ENCODE data around the gene SCN8A.
"Not testable (repeated sequence)": the region's sequence is repeated elsewhere in the genome, so short reads cannot be mapped to it uniquely, and the experiment has no call there.

SCN8A gene

DNA sequence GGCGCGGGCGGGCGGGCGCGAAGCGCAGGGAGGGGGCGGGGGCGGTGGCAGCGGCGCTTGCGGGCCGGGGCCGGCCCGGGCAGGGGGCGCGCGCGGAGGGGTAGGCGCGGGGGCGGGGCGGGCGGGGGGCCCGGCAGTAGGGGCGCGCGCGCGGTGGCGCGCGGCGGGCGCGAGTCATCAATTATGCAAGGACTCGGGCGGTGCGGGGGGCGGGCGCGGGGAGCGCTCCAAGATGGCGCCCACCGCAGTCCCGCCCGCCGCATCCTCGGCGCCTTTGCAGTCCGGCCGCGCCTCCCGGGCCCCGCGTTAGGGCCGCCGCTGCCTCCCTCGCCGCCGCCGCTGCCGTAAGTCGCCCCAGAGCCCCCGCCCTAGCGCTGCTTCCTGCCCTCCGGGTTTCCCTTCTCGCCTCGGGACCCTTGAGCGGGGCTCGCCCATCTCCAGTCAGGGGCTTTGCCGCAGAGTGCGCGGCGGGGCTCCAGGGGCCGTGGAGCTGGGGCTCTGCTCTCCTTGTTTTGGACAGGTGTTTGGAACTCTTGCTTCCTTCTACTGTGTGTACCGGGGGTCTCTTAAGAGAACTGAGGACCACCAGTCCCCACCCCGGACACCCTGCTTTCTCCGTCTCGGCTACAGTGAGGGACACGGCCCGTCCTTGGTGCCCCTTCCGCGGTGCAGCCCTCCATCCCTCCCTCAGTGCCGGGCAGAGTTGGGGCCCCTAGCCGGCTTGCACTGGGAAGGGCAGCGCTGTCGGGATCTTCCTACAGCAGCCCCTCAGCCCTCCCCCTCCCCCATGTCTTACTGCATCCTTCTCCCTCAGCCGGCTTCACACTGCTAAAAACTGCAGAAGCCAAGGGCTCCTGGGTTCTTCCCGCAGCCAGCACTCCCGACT lies at the start of gene SCN8A:
TSS of gene SCN8A (plus strand) at position 218 of the 886 bp plus-strand sequence. CDS start 71,585 bp downstream, outside the sequence.
- peak in 1 of 3 experiments; percentile 54 for DNase-seq (ENCODE audit: low read depth in 3 of 3)

DNA sequence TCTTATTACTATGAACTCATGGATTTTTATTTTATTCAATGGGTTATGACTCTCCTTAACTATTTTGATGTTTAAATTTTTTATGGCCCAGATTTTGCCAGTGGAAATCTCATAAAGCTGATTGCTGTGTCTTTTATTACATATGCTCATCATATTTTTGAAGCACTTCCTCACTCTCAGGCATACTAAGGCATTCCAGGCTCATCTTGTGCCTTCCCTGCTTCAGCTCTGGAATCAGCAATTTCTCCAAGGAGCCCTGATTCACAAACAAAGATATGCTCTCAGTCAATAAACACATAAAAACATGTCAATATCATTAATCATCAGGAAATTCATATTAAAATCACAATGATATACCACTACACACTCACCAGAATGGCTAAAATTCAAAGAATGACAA lies 44.9 kb upstream of the SCN8A start:
- no peak for DNase-seq (ENCODE audit: low read depth in 3 of 3)

DNA sequence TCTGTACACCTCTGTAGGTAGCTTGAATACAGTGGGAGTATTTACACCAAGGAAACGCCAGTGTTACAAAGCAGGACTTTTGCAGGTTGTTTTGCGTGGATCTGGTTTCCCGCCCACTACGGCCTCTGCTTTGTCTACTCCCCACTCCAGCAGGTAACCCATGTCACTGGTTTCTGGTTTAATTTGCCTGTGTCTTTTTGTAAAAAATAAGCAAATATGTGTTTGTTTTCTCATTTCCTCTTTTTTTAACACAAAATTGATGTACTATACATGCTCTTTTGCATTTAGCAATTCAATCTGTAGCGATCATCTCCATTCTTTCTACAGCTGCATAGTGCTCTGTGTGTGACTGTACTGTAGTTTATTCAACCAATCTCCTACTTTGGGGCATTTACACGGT lies 43.4 kb upstream of the SCN8A start:
- no peak for DNase-seq (ENCODE audit: low read depth in 3 of 3)

DNA sequence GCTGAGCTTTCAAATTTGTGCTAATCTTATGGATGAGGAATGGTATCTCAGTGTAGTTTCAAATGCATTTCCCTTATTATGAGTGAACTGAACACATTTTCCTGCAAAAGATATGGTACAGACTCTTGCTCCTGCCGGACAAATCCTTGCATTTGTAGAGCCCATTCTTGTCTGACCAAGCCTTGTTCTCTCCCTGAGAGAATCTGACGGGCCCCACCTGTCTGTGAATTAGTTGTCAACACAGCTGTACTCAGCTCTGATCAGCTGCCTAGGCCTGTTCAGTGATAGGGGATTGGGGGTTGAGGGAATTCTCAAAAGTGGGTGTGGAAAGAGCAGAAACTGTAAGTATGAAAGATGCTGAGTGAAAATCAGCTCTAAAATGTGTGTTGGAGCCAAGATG lies 42.8 kb upstream of the SCN8A start:
- no peak for DNase-seq (ENCODE audit: low read depth in 3 of 3)

DNA sequence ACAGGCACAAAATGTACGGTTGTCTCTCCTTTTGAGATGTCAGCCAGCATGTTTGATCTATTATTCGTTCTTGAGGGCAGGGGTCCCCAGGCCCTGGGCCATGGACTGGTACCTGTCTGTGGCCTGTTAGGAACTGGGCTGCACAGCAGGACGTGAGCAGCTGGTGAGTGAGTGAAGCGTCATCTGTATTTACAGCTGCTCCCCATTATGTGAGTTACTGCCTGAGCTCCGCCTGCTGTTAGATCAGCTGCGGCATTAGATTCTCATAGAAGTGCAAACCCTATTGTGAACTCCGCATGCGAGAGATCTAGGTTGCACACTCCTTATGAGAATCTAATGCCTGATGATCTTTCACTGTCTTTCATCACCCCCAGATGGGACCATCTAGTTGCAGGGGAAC lies 41.4 kb upstream of the SCN8A start:
- DNase-seq (ENCODE audit: low read depth in 3 of 3): no peak

DNA sequence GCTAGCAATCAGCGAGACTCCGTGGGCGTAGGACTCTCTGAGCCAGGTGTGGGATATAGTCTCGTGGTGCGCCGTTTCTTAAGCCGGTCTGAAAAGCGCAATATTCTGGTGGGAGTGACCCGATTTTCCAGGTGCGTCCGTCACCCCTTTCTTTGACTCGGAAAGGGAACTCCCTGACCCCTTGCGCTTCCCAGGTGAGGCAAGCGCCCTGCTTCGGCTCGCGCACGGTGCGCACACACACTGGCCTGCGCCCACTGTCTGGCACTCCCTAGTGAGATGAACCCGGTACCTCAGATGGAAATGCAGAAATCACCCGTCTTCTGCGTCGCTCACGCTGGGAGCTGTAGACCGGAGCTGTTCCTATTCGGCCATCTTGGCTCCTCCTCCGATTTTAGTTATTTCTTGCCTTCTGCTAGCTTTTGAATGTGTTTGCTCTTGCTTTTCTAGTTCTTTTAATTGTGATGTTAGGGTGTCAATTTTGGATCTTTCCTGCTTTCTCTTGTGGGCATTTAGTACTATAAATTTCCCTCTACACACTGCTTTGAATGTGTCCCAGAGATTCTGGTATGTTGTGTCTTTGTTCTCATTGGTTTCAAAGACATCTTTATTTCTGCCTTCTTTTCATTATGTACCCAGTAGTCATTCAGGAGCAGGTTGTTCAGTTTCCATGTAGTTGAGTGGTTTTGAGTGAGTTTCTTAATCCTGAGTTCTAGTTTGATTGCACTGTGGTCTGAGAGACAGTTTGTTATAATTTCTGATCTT lies 22.6 kb upstream of the SCN8A start:
- not testable (repeated sequence) for DNase-seq (ENCODE audit: low read depth in 3 of 3)

DNA sequence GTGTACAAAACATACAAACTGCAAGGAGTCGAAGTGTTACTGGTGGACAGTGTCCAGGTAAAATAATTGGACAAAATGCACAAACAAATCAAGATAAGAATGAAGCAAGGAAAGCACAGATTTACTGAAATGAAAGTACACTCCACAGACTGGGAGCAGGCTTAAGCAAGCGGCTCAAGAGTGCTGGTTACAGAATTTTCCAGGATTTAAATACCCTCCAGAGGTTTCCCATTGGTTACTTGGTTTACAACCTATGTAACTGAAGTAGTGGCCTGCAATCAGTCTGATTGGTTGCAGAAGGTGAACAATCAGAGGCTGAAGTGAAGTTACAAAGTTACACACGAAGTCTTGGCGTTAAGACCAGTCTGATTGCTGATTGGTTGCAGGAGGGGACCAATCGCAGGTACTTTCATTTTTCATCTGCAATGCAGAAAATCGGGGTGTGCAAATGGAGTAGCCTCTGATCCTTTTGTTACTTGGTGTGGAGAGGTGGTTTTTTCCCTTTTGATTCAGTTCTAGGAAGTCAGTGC lies 11.6 kb upstream of the SCN8A start:
- DNase-seq (ENCODE audit: low read depth in 3 of 3): no peak

DNA sequence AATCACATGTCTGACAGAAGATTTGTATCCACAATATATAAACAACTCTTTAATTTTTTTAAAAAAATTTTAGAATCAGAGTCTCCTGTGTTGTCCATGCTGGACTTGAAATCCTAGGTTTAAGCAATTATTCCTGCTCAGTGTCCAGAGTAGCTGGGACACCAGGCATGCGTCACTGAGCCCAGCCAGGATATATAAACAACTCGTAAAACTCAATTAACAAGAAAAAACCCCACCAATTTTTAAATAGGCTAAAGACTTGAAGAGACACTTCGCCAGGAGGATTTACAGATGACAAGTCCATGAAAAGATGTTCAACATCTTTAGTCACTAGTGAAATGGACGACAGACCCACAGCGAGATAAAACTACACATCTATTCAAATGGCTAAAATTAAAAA lies 2.0 kb upstream of the SCN8A start:
- no peak for DNase-seq (ENCODE audit: low read depth in 3 of 3)

DNA sequence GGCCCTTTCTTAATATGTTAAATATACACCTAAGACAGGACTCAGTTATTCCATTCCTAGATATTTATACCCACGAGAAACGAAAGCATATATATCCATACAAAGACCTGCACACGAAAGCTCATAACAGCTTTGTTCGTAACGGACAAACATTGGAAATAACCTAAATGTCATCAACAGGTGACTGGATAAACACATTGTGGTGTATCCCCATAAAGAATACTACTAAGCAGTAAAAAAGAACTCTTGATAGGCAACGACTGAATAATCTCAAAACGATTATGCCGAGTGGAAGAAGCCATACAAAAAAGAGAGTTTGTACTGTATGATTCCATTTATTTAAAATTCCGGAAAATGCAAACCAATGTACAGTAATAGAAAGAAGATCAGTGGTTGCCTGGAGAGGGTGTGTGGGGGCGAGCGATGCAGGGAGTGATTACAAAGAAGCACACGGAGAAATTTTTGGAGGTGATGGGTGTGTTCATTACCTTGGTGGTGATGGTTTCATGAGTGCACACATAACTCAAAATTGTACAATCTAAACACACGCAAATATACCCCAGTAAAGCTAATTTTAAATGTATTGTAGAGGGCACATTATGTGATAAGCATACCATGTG lies 1.4 kb upstream of the SCN8A start:
- DNase-seq (ENCODE audit: low read depth in 3 of 3): no peak

DNA sequence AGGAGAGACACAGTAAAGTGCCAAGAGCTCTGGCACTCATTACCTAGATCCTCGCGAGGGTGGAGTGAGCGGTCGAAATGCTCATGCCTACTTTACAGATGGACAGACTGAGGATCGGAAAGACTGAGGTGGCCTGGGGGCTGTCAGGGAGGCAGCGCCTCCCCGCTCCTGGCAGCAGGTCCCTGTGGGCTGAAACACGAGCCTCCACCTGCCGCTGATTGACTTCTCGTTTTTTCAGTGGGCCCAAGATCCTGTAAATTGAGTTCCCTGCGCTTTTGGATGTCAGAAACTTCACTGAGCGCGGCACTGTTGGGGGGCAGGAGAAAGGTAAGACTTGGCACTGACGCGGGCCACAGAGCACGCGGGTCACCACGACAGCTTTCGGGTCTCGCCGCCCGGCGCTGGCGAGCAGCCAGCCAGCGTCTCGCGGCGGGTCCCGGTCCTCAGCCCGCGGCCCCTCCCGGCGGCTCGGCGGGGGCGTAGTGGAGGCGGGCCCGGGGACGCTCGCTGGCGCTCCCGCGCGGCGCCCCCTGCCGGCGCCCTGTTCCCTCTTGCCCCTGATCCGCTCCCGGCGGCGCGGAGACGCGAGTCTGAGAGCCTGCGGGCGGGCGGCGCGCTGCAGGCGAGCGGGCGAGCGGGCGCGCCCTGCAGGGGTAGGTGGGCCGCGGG lies 552 bp upstream of the SCN8A start:
- peak; percentile 47 to 74 (median 48) for DNase-seq (ENCODE audit: low read depth in 3 of 3)

DNA sequence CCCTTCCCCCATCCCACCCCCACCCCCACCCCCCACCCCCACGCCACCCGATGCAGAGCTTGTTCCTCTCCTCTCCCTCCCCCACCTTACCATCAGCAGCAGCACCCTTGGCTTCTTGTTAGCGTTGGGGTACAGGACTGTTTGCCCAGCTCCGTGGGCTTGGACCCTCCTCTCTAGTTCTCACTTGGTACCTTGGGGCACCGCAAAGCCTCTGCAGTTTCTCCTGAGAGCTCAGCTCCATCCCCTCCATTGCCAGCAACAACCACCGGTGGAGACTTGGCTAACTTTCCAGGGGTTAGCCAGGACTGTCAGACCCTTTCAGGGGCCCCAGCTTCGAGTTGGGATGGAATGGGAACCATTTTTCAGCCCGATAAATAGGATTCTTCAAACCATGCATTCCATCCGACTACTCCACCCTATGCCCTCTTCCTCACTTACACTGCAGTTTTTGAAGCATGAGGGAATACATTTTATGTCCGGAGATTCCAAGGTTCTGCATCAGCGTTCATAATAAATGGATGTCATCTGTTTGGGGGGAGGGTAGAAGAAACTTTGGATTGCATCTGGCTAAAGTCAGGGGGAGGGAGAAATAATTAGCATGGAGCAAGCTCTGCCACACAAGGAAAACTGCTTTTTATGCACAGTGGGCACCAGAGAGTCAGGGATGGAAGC lies 1.1 kb downstream of the SCN8A start:
- no peak for DNase-seq (ENCODE audit: low read depth in 3 of 3)

DNA sequence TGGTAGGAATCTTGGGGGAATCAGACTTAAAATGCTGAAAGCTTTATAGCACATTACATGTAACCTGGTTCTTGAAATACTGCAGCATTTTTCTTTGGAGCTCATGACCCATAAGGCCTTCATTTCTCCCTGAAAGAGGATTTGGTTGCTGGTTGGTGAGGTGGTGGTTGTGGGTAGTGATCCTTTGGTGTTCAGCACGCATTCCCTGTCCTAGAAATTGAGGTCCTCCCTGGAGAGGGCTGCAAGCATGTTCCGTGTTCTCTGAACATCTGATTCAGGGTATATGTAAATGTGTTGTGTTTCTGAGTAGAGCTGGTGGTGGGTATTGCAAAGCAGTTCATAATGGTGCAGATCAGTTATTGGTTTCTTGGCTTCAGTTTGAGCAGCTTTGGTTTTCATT lies 2.0 kb downstream of the SCN8A start:
- no peak for DNase-seq (ENCODE audit: low read depth in 3 of 3)

DNA sequence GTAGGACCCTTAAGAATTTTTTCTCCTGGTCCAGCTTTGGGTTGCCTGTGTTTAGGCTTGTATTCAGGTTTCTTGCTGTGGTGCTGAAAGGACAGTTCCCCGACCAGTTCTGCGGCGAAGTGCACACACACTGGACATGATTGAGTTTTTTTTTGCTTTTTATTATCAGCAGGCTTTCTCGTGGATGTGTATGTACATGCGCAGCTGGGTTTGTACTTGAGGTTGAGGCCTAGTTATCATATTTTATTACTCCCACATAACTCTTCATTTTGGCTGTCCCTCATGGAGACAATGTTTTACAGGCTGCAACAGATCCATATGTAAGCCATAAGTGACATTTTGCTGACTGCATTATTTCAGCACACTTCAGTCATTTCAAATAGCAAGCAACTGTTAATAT lies 2.5 kb downstream of the SCN8A start:
- DNase-seq (ENCODE audit: low read depth in 3 of 3): no peak

DNA sequence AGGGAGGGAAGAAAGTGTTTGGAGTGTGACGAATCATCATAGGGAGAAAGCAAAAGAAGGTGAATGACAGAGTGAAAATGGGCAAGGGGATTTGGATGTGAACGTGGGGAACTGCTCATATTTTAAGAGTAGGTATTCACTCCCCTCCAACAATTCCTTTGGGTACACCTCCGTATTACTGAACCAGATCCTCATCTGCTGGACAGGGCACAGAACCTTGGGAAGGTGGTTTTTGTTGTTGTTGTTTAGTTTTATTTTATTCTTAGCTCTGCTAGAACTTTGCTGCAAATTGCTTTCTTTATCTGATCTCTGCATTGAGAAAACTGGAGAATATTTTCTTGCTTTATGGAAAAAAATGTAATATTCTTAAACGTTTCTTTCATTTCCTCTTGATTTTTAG lies 7.1 kb downstream of the SCN8A start:
- no peak for DNase-seq (ENCODE audit: low read depth in 3 of 3)

DNA sequence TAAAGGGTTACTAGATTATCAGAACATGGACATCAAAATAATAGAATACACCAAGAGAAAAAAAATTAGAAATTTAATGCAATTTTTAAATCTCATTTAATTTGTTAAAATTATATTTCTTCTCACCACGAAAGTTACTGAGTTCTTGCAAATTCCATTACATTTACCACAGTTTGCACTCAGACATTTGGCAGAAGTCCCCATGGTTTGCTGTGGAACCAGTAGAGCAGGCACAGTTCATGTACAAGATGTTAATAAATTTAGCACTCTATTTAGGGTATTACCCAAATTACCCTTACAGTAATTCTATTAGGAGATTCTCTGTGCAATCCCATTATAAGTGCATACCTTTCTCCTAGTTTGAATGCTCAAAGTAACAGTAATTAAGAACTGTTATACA lies 9.7 kb downstream of the SCN8A start:
- DNase-seq (ENCODE audit: low read depth in 3 of 3): no peak

DNA sequence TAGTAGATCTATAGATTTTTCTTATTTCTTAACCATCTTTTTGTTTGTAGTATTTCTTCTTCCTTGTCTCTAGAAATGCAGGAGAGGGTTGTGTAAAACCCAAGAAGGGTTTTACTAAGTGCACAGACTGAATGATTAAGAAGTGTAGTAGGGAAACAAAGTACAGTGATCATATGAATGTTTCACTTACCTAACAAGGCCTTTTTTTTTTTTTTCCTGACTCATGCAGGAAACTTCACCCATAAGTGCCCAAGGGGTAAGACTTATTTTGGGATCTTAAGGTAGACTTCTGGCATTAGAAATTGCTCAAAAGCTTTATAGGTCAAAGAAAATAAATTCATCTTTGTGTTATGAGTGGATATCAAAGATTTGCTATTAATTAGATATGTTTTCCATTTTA lies 10.2 kb downstream of the SCN8A start:
- DNase-seq (ENCODE audit: low read depth in 3 of 3): no peak

DNA sequence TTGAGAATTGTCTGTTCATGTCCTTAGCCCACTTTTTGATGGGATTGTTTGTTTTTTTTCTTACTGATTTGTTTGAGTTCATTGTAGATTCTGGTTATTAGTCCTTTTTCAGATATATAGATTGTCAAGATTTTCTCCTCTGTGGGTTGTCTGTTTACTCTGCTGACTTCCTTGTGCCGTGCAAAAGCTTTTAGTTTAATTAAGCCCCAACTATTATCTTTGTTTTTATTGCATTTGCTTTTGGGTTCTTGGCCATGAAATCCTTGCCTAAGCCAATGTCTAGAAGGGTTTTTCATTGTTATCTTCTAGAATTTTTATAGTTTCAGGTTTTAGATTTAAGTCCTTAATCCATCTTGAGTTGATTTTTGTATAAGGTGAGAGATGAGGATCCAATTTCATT lies 14.9 kb downstream of the SCN8A start:
- DNase-seq (ENCODE audit: low read depth in 3 of 3): not testable (repeated sequence)

DNA sequence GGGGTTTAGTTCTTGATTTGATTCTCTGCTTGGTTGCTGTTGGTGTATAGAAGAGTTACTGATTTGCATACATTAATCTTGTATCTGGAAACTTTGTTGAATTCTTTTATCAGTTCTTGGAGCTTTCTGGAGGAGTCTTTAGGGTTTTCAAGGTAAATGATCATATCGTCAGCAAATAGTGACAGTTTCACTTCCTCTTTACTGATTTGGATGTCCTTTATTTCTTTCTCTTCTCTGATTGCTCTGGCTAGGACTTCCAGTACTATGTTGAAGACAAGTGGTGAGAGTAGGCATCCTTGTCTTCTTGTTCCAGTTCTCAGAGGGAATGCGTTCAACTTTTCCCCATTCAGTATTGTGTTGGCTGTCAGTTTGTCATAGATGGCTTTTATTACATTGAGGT lies 16.2 kb downstream of the SCN8A start:
- DNase-seq (ENCODE audit: low read depth in 3 of 3): not testable (repeated sequence)

DNA sequence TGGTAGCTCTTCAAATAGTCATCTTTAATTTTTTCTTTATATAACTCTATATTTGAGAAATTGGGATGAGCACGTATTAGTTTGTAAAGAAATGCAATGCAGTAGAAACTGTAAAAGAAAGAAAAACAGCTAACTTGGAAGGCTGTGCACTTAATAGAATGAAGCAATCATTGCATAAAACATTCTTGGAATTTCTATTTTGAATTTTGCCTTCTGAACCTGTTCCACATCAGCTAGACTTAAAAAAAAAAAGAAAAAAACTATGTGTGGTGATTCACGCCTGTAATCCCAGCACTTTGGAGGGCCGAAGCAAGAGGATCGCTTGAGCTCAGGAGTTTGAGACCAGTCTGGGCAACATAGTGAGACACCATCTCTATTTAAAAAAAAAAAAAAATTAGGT lies 29.4 kb downstream of the SCN8A start:
- DNase-seq (ENCODE audit: low read depth in 3 of 3): no peak

DNA sequence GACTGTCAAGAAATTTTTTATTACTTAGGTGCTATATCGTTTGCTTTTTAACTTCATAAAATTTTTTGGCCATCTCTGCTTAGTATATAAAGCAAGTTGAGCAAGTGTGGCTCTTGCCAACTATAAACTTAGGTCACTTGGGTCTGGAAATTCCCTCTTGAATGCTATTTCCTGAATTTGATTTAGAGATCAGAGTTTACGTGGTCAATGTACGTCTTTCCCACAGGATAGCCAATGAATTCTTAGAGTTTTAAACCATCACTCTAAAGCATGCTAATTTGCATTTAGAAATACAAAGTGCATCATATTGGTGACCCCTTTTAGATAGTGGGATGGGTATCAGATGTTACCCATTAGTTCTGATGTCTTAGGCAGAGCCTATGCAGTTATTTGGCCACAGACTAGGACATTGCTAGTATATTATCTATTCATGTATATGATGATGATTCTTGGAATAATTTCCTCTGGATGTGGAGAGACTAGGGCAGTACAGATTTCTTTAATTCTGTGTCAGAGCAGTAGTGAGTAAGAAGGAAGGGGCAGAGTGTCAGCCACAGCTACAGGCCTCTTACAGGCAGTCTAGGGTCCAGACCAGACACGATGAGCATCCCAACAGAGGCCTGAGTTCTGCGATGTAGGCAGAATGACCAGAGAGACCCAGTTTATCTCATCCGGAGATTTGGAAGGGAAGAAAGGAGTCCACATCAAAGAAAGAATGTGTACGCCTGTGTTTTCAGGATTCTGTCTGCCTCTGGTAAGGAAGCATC lies 30.3 kb downstream of the SCN8A start:
- DNase-seq (ENCODE audit: low read depth in 3 of 3): no peak
